ENCODE results near the gene WDR36. TPM values are rescaled to one million over a fixed set of nuclear protein-coding genes. Genes with fewer than 3 reads are reported as not detected.

The WDR36 gene
- total RNA-seq, 4 donors from 2014 or later: 13.6 to 28.2 (median 22.3) TPM

DNA sequence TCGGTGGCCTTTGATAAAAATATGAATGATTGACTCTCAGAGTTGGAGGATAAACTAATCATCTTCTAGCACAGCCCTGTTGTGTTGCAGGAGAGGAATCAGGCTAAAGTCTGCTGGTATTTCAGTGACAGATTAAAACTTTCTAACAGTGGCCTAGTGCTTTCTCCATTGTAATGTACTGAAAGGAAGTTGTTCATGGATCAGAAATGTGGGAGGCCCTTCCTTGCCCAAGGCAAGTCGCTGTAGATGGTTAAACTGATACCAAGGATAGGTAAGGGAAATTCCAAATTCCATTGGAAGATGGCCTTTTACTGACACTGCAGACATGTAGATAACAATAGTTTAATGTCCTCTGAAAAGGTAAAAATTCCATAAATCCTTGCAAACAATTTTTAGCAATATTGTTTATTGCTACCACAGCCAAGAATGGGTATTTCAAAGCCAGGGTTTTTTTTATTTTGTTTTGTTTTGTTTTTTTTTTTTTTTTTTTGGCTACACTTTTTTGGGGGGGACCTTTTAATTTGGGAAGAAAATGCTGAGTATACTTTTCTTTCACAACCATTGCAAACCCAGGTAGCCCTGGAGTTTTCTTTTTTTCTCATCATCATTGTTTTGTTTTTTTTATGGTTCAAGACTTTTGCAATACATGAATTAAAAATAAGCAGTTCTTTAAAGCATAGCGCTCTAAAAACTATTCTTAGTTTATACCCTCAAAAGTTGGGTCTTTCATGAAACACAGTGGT, 35.5 kb downstream of the WDR36 start:
- TF ChIP-seq, protein P1, sequence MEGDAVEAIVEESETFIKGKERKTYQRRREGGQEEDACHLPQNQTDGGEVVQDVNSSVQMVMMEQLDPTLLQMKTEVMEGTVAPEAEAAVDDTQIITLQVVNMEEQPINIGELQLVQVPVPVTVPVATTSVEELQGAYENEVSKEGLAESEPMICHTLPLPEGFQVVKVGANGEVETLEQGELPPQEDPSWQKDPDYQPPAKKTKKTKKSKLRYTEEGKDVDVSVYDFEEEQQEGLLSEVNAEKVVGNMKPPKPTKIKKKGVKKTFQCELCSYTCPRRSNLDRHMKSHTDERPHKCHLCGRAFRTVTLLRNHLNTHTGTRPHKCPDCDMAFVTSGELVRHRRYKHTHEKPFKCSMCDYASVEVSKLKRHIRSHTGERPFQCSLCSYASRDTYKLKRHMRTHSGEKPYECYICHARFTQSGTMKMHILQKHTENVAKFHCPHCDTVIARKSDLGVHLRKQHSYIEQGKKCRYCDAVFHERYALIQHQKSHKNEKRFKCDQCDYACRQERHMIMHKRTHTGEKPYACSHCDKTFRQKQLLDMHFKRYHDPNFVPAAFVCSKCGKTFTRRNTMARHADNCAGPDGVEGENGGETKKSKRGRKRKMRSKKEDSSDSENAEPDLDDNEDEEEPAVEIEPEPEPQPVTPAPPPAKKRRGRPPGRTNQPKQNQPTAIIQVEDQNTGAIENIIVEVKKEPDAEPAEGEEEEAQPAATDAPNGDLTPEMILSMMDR (IDR thresholded peaks at IDR 0.05 in 4 of 5, conservative IDR thresholded peaks at IDR 0.05 in 1 of 5): no peak
- no peak for TF ChIP-seq POLR2A (IDR thresholded peaks at IDR 0.05)
- in situ Hi-C loops (cut with MboI; ENCODE audit: low sequenced_read_pairs in 4 of 4): no loop called here
- intact Hi-C loops (cut with DNase I; ENCODE audit: low total_unique reads): no loop called here
- DNase-seq (no peak), ATAC-seq (no peak)
- Histone ChIP-seq H3K27ac (no peak overlapping the region), H3K4me1 (no peaks in the 10 kb centered on the region), H3K36me3 (peaks cover 0 to 46% of the 10 kb centered on the region in 2 donors), H3K9me3 (no peaks in the 10 kb centered on the region), H3K4me3 (no peak overlapping the region), H3K27me3 (no peaks in the 10 kb centered on the region)

DNA sequence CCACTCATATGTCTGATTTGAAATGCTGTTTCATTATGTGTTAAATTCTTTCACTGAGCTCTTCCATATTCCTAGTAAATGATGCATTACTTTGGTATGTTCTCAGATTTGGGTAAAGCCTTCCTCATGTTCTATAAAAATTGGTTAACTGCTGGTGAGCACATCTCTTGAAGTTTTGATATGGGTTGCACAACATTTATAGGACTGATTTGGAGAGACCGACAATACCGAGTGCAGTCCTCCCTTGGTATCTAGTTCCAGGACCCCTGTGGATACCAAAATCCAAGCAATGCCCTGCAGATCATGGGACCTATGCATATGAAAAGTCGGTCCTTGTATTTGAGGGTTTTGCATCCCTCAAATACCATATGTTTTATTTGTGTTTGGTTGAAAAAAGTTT, 37.8 kb downstream of the WDR36 start:
- in situ Hi-C loops (cut with MboI; ENCODE audit: low sequenced_read_pairs in 4 of 4): no loop called here
- H3K4me3 ChIP-seq: no peak overlapping the region
- TF ChIP-seq POLR2A (IDR thresholded peaks at IDR 0.05): no peak
- TF ChIP-seq, protein P1 (IDR thresholded peaks at IDR 0.05 in 4 of 5, conservative IDR thresholded peaks at IDR 0.05 in 1 of 5): no peak
- H3K36me3 ChIP-seq: peaks cover 0 to 27% of the 10 kb centered on the region in 2 donors
- H3K27ac ChIP-seq: no peak overlapping the region
- H3K4me1 ChIP-seq: no peaks in the 10 kb centered on the region
- DNase-seq (no peak), ATAC-seq (no peak)
- no peaks in the 10 kb centered on the region for H3K9me3 ChIP-seq
- no peaks in the 10 kb centered on the region for H3K27me3 ChIP-seq
- intact Hi-C loops (cut with DNase I; ENCODE audit: low total_unique reads): no loop called here

DNA sequence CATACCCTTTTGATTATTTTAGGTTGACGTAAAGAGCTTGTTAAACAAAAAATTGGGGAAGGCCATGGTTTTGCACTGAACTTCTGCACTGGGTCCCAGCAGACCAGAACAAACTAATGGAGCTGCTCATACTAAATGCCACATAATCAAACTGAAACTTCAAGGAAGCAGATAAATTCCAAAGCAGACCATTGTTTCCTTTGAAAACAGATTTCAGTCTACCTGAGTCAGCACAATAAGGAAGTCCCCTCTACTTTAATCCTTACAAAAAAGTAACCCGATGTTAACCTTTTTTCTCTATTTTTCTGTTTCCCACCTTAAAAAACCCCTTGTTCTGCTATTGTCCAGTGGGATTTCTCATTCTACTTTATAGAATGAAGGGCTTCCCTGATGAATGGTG, 39.2 kb downstream of the WDR36 start:
- no peak for TF ChIP-seq POLR2A (IDR thresholded peaks at IDR 0.05)
- TF ChIP-seq, protein P1 (IDR thresholded peaks at IDR 0.05 in 4 of 5, conservative IDR thresholded peaks at IDR 0.05 in 1 of 5): no peak
- Histone ChIP-seq H3K36me3 (peaks cover 0 to 13% of the 10 kb centered on the region in 2 donors), H3K9me3 (no peaks in the 10 kb centered on the region), H3K27me3 (no peaks in the 10 kb centered on the region), H3K4me3 (no peak overlapping the region), H3K27ac (no peak overlapping the region), H3K4me1 (no peaks in the 10 kb centered on the region)
- in situ Hi-C loops (cut with MboI; ENCODE audit: low sequenced_read_pairs in 4 of 4) (no loop called here), intact Hi-C loops (cut with DNase I; ENCODE audit: low total_unique reads) (no loop called here)
- no peak for ATAC-seq
- no peak for DNase-seq

DNA sequence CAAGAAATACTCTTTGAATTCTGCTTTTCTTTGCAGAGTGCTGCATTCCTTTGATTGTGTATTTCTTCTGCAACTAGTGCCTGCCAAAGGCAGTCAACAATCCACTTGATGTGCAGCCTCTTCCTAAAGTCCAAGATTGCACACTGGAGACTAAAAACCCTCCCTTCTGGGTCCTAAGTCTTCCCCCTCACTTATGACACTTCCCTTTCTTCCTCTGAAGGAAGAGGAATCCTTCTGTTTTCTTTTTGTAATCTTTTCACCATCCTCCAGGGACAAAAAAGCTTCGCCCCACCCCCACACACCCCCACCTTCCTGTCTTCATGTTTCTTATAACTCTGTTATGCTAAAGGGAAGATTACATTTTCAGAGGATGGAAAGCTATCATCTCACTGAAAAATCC, 39.9 kb downstream of the WDR36 start:
- Histone ChIP-seq H3K4me1 (no peaks in the 10 kb centered on the region), H3K27ac (no peak overlapping the region), H3K4me3 (no peak overlapping the region), H3K36me3 (peaks cover 0 to 5% of the 10 kb centered on the region in 2 donors), H3K27me3 (no peaks in the 10 kb centered on the region), H3K9me3 (no peaks in the 10 kb centered on the region)
- in situ Hi-C loops (cut with MboI; ENCODE audit: low sequenced_read_pairs in 4 of 4): no loop called here
- DNase-seq: no peak
- intact Hi-C loops (cut with DNase I; ENCODE audit: low total_unique reads): no loop called here
- no peak for TF ChIP-seq POLR2A (IDR thresholded peaks at IDR 0.05)
- TF ChIP-seq, protein P1 (IDR thresholded peaks at IDR 0.05 in 4 of 5, conservative IDR thresholded peaks at IDR 0.05 in 1 of 5): no peak
- ATAC-seq: no peak
